HepG2 (cell line): ENCODE data around the gene TMEM267. TPM values are rescaled to one million over a fixed set of nuclear protein-coding genes. Genes with fewer than 3 reads are reported as not detected.

Experiments
- CBFB ChIP-seq: sonication (generic); formaldehyde crosslinking; IDR thresholded peaks from 2 replicates; pipeline ENCODE4 v1.4.0; 2020; ENCODE audit warnings: missing genetic modification reagents
- FOSL1 ChIP-seq: sonication (generic); formaldehyde crosslinking; IDR thresholded peaks from 2 replicates; pipeline ENCODE4 v1.9.0; 2021; ENCODE audit warnings: missing genetic modification reagents, borderline replicate concordance
- KDM3A ChIP-seq: IDR thresholded peaks from 2 replicates; pipeline ENCODE4 v1.6.1; 2018; ENCODE audit warnings: low read depth, missing compliant biosample characterization
- KLF15 ChIP-seq: sonication (generic); formaldehyde crosslinking; IDR thresholded peaks from 2 replicates; pipeline ENCODE4 v1.8.1; 2023; ENCODE audit warnings: borderline replicate concordance, mild to moderate bottlenecking, inconsistent platforms, missing genetic modification reagents, mixed read lengths
- MED13 ChIP-seq: sonication (generic); formaldehyde crosslinking; IDR thresholded peaks from 2 replicates; pipeline ENCODE4 v1.5.0; 2020; ENCODE audit warnings: missing genetic modification reagents
- NPAS2 ChIP-seq: sonication (generic); formaldehyde crosslinking; IDR thresholded peaks from 2 replicates; pipeline ENCODE4 v1.8.0; 2022; ENCODE audit warnings: mild to moderate bottlenecking, missing genetic modification reagents, borderline replicate concordance
- PHF8 ChIP-seq: sonication (generic); formaldehyde crosslinking; IDR thresholded peaks from 2 replicates; pipeline ENCODE4 v1.5.0; 2020; ENCODE audit warnings: missing genetic modification reagents
- ZFP90 ChIP-seq: sonication (generic); formaldehyde crosslinking; IDR thresholded peaks from 2 replicates; pipeline ENCODE4 v1.8.0; 2022; ENCODE audit warnings: missing genetic modification reagents, mild to moderate bottlenecking, inconsistent platforms, borderline replicate concordance
- ZNF503 ChIP-seq: sonication (generic); formaldehyde crosslinking; IDR thresholded peaks from 2 replicates; pipeline ENCODE4 v1.4.0; 2020; ENCODE audit warnings: missing genetic modification reagents
- ZNF850 ChIP-seq: sonication (generic); formaldehyde crosslinking; conservative IDR thresholded peaks from 2 replicates; pipeline ENCODE4 v1.9.0; 2021; ENCODE audit warnings: mild to moderate bottlenecking, missing genetic modification reagents
- ZSCAN29 ChIP-seq: sonication (generic); formaldehyde crosslinking; conservative IDR thresholded peaks from 2 replicates; pipeline ENCODE4 v1.4.0; 2020; ENCODE audit warnings: mild to moderate bottlenecking, missing genetic modification reagents
- polyA plus RNA-seq, 8 experiments: library from polyadenylated mRNA; depleted of rRNA in 3 of 8; stranded (reverse) in 7 of 8; unstranded in 1 of 8; fragments of >200 nt; fragmentation: Illumina TruSeq in 4 of 8; extraction: Trizol in 4 of 8; gene quantifications; 2 replicates each; pipeline versions ENCODE4 v1.2.1 to v1.2.3, GENCODE V29; 2011 to 2016; ENCODE audit warnings: low read depth in 4 of 8, missing spikeins in 1 of 8, mixed read lengths in 1 of 8; ENCODE audit not compliant: insufficient read depth in 1 of 8
- total RNA-seq, 5 experiments: library from RNA; depleted of rRNA; stranded (reverse); fragments of >200 nt; fragmentation: Illumina TruSeq; extraction: Trizol; gene quantifications; 2 replicates each; pipeline ENCODE4 v1.2.3, GENCODE V29; 2016; ENCODE audit warnings: low read depth in 1 of 5
- TF ChIP-seq, protein P1 (sequence below): IDR thresholded peaks from 2 replicates; pipeline ENCODE4 v1.6.1; 2016; ENCODE audit warnings: missing compliant biosample characterization, missing genetic modification reagents, borderline replicate concordance

TMEM267 gene
- total and polyA plus RNA-seq, 2 of the 13 experiments (the other 11 are each of a cell fraction or from before 2014, with no cell fraction given) = 8.9 to 12.6 TPM

GRCh38 chr5:43483298-43484105 lies at the start of gene TMEM267 (continued):
- 0 out of 2 replicates have a peak, but pooled peaks have one; percentile 32 for TF ChIP-seq ZSCAN29 (CRISPR knock-in tag)
- 0 out of 2 replicates have a peak, but pooled peaks have one; percentile 16 for TF ChIP-seq ZNF503 (CRISPR knock-in tag)
- no peak for TF ChIP-seq NPAS2 (CRISPR knock-in tag)
- peak; percentile 95 for TF ChIP-seq PHF8 (CRISPR knock-in tag)
- 0 out of 2 replicates have a peak, but pooled peaks have one; percentile 29 for TF ChIP-seq MED13 (CRISPR knock-in tag)
- TF ChIP-seq CBFB (CRISPR knock-in tag) = peak; percentile 90
- TF ChIP-seq KDM3A (CRISPR knock-in tag) = peak; percentile 50; the same call in 1 of the 2 replicates
- no peak for TF ChIP-seq ZNF850 (CRISPR knock-in tag)
- 0 out of 2 replicates have a peak, but pooled peaks have one; percentile 5 for TF ChIP-seq FOSL1 (CRISPR knock-in tag)
- 0 out of 2 replicates have a peak, but pooled peaks have one; percentile 43 for TF ChIP-seq KLF15 (CRISPR knock-in tag)
- TF ChIP-seq ZFP90 (CRISPR knock-in tag) = no peak; the same call in 1 of the 2 replicates
- TF ChIP-seq, protein P1, sequence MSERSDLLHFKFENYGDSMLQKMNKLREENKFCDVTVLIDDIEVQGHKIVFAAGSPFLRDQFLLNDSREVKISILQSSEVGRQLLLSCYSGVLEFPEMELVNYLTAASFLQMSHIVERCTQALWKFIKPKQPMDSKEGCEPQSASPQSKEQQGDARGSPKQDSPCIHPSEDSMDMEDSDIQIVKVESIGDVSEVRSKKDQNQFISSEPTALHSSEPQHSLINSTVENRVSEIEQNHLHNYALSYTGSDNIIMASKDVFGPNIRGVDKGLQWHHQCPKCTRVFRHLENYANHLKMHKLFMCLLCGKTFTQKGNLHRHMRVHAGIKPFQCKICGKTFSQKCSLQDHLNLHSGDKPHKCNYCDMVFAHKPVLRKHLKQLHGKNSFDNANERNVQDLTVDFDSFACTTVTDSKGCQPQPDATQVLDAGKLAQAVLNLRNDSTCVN (CRISPR knock-in tag) = peak; percentile 99
- TF ChIP-seq, all 625 proteins: peak for 261
